PC-9 (cell line): ENCODE measurements around the gene CATSPER4. TPM values are rescaled to one million over a fixed set of nuclear protein-coding genes. Genes with fewer than 3 reads are reported as not detected.

Experiments used
- BruUV-seq: library from RNA; stranded (reverse); fragments of 400-500 nt; replicated peaks from 2 replicates; lab custom pipeline; 2021; lab: Mats Ljungman, UMichigan
- CTCF ChIA-PET: fragments of 300-600 bp; sonication (Branson Sonifier 250); formaldehyde crosslinking; loops from one replicate; lab custom pipeline; 2022; ENCODE audit warnings: antibody characterized with exemption; lab: Charles Lee
- POLR2A ChIA-PET: fragments of 300-600 bp; sonication (Branson Sonifier 250); formaldehyde crosslinking; loops from one replicate; lab custom pipeline; 2022; ENCODE audit warnings: antibody characterized with exemption; ENCODE audit not compliant: unreplicated experiment; lab: Charles Lee
- DNase-seq, 2 experiments: peaks; one replicate each; pipeline versions ENCODE4 v3.0.0 to v3.0.0-alpha.2; 2015 to 2022; ENCODE audit warnings: mixed read lengths in 1 of 2
- H2AFZ ChIP-seq: fragments of 200-600 bp; sonication (generic); 2 replicates; pipeline ENCODE4 v1.8.1; 2017; ENCODE audit warnings: antibody characterized with exemption
- H3F3A ChIP-seq: fragments of 200-600 bp; sonication (generic); 2 replicates; pipeline ENCODE4 v1.8.1; 2017; ENCODE audit warnings: antibody characterized with exemption, mild to moderate bottlenecking, low read depth; ENCODE audit not compliant: insufficient read depth
- H3K27ac ChIP-seq: fragments of 200-600 bp; sonication (generic); 2 replicates; pipeline ENCODE4 v1.6.1; 2016; ENCODE audit warnings: mixed run types
- H3K27me3 ChIP-seq: fragments of 200-600 bp; sonication (generic); 2 replicates; pipeline ENCODE4 v1.6.1; 2016; ENCODE audit warnings: low read depth, mixed run types; ENCODE audit not compliant: insufficient read depth
- H3K36me3 ChIP-seq: fragments of 200-600 bp; sonication (generic); 2 replicates; pipeline ENCODE4 v1.6.1; 2016; ENCODE audit warnings: low read depth, mixed run types
- H3K4me1 ChIP-seq: fragments of 200-600 bp; sonication (generic); replicated peaks from 2 replicates; pipeline ENCODE4 v1.6.1; 2016; ENCODE audit warnings: mixed run types; ENCODE audit not compliant: insufficient read depth
- H3K4me2 ChIP-seq: fragments of 200-600 bp; sonication (generic); 2 replicates; pipeline ENCODE4 v1.6.1; 2017; ENCODE audit warnings: mixed run types
- H3K4me3 ChIP-seq: fragments of 200-600 bp; sonication (generic); 2 replicates; pipeline ENCODE4 v1.6.1; 2016; ENCODE audit warnings: mixed run types
- H3K79me2 ChIP-seq: fragments of 200-600 bp; sonication (generic); 2 replicates; pipeline ENCODE4 v1.6.1; 2017; ENCODE audit warnings: low read depth, mixed run types
- H3K9me2 ChIP-seq: fragments of 200-600 bp; sonication (generic); 2 replicates; pipeline ENCODE4 v1.8.1; 2017; ENCODE audit warnings: mild to moderate bottlenecking; ENCODE audit not compliant: insufficient read depth
- H3K9me3 ChIP-seq: fragments of 200-600 bp; sonication (generic); 2 replicates; pipeline ENCODE4 v1.8.1; 2016; ENCODE audit warnings: low read depth; ENCODE audit not compliant: insufficient read depth
- H4K20me1 ChIP-seq: fragments of 200-600 bp; sonication (generic); 2 replicates; pipeline ENCODE4 v1.8.1; 2017; ENCODE audit not compliant: insufficient read depth
- EZH2 ChIP-seq: fragments of 200-600 bp; sonication (generic); IDR thresholded peaks from 2 replicates; pipeline ENCODE4 v1.8.0; 2017; ENCODE audit warnings: antibody characterized with exemption, low read depth
- intact Hi-C: fragments of 100-400 bp; cut with micrococcal nuclease; formaldehyde crosslinking; loops from one replicate; pipeline ENCODE4 v1.10.0; 2022; ENCODE audit not compliant: unreplicated experiment
- total RNA-seq: library from RNA; stranded (reverse); gene quantifications from 2 replicates; pipeline ENCODE4 v1.2.3, GENCODE V29; 2021
- TF ChIP-seq, protein P1 (sequence below): fragments of 200-600 bp; sonication (generic); conservative IDR thresholded peaks from 2 replicates; pipeline ENCODE4 v1.6.1; 2017; ENCODE audit warnings: mixed run types, antibody characterized with exemption, mild to moderate bottlenecking, moderate library complexity

The CATSPER4 gene
- total RNA-seq, 1 experiment from 2014 or later, result 0.24 TPM

- no peak for TF ChIP-seq EZH2
- TF ChIP-seq, protein P1, sequence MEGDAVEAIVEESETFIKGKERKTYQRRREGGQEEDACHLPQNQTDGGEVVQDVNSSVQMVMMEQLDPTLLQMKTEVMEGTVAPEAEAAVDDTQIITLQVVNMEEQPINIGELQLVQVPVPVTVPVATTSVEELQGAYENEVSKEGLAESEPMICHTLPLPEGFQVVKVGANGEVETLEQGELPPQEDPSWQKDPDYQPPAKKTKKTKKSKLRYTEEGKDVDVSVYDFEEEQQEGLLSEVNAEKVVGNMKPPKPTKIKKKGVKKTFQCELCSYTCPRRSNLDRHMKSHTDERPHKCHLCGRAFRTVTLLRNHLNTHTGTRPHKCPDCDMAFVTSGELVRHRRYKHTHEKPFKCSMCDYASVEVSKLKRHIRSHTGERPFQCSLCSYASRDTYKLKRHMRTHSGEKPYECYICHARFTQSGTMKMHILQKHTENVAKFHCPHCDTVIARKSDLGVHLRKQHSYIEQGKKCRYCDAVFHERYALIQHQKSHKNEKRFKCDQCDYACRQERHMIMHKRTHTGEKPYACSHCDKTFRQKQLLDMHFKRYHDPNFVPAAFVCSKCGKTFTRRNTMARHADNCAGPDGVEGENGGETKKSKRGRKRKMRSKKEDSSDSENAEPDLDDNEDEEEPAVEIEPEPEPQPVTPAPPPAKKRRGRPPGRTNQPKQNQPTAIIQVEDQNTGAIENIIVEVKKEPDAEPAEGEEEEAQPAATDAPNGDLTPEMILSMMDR, result no peak
- Histone ChIP-seq H3K79me2 (no peaks in the 10 kb centered on the region), H3K27me3 (no peaks in the 10 kb centered on the region), H2AFZ (no peak overlapping the region), H3K27ac (no peak overlapping the region), H3K4me1 (peaks cover 16% of the 10 kb centered on the region), H3K36me3 (peaks cover 6% of the 10 kb centered on the region; the same call in 1 of the 2 replicates), H3K4me2 (no peak overlapping the region), H3K9me2 (no peaks in the 10 kb centered on the region), H3F3A (peaks cover 9% of the 10 kb centered on the region; the same call in 1 of the 2 replicates), H3K4me3 (no peak overlapping the region), H4K20me1 (no peaks in the 10 kb centered on the region), H3K9me3 (no peaks in the 10 kb centered on the region)
- ChIA-PET CTCF (no interaction called here), POLR2A (no interaction called here)
- DNase-seq, result no peak
- intact Hi-C loops, result no loop called here
- no TSS peak for BruUV-seq
Observed at GRCh38 chr1:26184086-26184485, 6.3 kb upstream of the CATSPER4 start.

- ChIA-PET CTCF (no interaction called here), POLR2A (no interaction called here)
- no peak for TF ChIP-seq EZH2
- TF ChIP-seq, protein P1, result no peak
- intact Hi-C loops, result no loop called here
- no peaks in the 10 kb centered on the region for H4K20me1 ChIP-seq
- DNase-seq, result no peak
- no peaks in the 10 kb centered on the region for H3K79me2 ChIP-seq
- H3K27me3 ChIP-seq, result no peaks in the 10 kb centered on the region
- H2AFZ ChIP-seq, result no peak overlapping the region
- no peak overlapping the region for H3K4me2 ChIP-seq
- peaks cover 16% of the 10 kb centered on the region for H3K4me1 ChIP-seq
- no peak overlapping the region for H3K27ac ChIP-seq
- no TSS peak for BruUV-seq
- peaks cover 6% of the 10 kb centered on the region; the same call in 1 of the 2 replicates for H3K36me3 ChIP-seq
- H3K9me2 ChIP-seq, result no peaks in the 10 kb centered on the region
- peaks cover 9% of the 10 kb centered on the region; the same call in 1 of the 2 replicates for H3F3A ChIP-seq
- no peaks in the 10 kb centered on the region for H3K9me3 ChIP-seq
- no peak overlapping the region for H3K4me3 ChIP-seq
Observed at GRCh38 chr1:26184883-26185282, 5.5 kb upstream of the CATSPER4 start.

GRCh38 chr1:26187882-26188281 is 2.5 kb upstream of the CATSPER4 start:
- 0 out of 2 replicates have a peak, but pooled peaks cover 6% of the 10 kb centered on the region for H3K36me3 ChIP-seq
- H3K9me3 ChIP-seq, result no peaks in the 10 kb centered on the region
- no peak overlapping the region for H3K4me2 ChIP-seq
- no peak overlapping the region for H3K4me3 ChIP-seq
- no peaks in the 10 kb centered on the region for H3F3A ChIP-seq
- DNase-seq, result no peak
- intact Hi-C loops, result no loop called here
- no peak overlapping the region for H2AFZ ChIP-seq
- no peaks in the 10 kb centered on the region for H3K79me2 ChIP-seq
- H3K4me1 ChIP-seq, result no peaks in the 10 kb centered on the region
- POLR2A ChIA-PET, result no interaction called here
- no peak for TF ChIP-seq EZH2
- TF ChIP-seq, protein P1, result no peak
- no peaks in the 10 kb centered on the region for H4K20me1 ChIP-seq
- H3K9me2 ChIP-seq, result no peaks in the 10 kb centered on the region
- no peak overlapping the region for H3K27ac ChIP-seq
- BruUV-seq, result no TSS peak
- H3K27me3 ChIP-seq, result no peaks in the 10 kb centered on the region
- CTCF ChIA-PET, result no interaction called here
